Prostate gland (tissue), 2 donors: Measurements from ENCODE around the gene PTTG1.

Experiments used
- POLR2A ChIP-seq: fragments of 450-650 bp; IDR thresholded peaks from one replicate; pipeline ENCODE4 v1.6.1; 2016; ENCODE audit warnings: antibody characterized with exemption, mild to moderate bottlenecking
- TF ChIP-seq, protein P1 (sequence below), 4 experiments: fragments of 200-600 bp in 2 of 4; fragments of 450-650 bp in 2 of 4; sonication (generic) in 2 of 4; IDR thresholded peaks; 1 replicate in 3 of 4; 2 replicates in 1 of 4; pipeline ENCODE4 v1.5.1; 2016 to 2019; ENCODE audit warnings: antibody characterized with exemption in 4 of 4, mild to moderate bottlenecking in 2 of 4, moderate library complexity in 2 of 4

DNA sequence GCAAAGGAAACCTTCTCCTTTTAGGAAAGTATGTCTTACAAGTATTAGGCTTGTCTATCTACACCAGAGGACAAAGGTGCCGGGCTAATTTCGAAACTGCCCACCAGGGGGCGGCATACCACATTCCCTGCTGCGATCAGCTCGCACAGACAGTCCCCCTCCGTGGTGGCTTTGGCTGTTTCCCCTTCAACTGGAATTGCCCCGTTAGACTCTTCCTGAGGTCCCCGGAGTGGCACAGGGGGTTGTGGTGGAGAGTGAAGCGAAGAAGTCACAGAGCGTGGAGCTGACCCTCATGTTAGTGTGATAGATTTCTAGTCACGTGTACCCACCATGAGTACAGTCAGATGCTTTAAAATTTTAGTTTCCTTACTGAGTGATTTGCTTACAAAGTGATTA is 17.5 kb downstream of the PTTG1 start:
- TF ChIP-seq, protein P1, sequence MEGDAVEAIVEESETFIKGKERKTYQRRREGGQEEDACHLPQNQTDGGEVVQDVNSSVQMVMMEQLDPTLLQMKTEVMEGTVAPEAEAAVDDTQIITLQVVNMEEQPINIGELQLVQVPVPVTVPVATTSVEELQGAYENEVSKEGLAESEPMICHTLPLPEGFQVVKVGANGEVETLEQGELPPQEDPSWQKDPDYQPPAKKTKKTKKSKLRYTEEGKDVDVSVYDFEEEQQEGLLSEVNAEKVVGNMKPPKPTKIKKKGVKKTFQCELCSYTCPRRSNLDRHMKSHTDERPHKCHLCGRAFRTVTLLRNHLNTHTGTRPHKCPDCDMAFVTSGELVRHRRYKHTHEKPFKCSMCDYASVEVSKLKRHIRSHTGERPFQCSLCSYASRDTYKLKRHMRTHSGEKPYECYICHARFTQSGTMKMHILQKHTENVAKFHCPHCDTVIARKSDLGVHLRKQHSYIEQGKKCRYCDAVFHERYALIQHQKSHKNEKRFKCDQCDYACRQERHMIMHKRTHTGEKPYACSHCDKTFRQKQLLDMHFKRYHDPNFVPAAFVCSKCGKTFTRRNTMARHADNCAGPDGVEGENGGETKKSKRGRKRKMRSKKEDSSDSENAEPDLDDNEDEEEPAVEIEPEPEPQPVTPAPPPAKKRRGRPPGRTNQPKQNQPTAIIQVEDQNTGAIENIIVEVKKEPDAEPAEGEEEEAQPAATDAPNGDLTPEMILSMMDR (IDR thresholded peaks at IDR 0.05): peak; percentile 70 to 93 (median 78)
- no peak for TF ChIP-seq POLR2A
